H1 (cell line): ENCODE measurements around the gene APOO. TPM values are rescaled to one million over a fixed set of nuclear protein-coding genes. Genes with fewer than 3 reads are reported as not detected.

Source experiments
- CTCF ChIA-PET: fragments of 300-600 bp; sonication (Branson Sonifier 250); formaldehyde crosslinking; loops from one replicate; lab custom pipeline; 2021; ENCODE audit not compliant: partially characterized antibody; lab: Charles Lee
- POLR2A ChIA-PET: fragments of 300-600 bp; sonication (Branson Sonifier 250); formaldehyde crosslinking; loops from one replicate; lab custom pipeline; 2021; ENCODE audit warnings: inconsistent platforms; ENCODE audit not compliant: partially characterized antibody; lab: Charles Lee
- DNase-seq, 2 experiments: peaks; one replicate each; pipeline versions ENCODE4 v3.0.0 to v3.0.0-alpha.2; 2010 to 2022; ENCODE audit warnings: low spot score in 2 of 2, low read depth in 1 of 2, mixed read lengths in 1 of 2
- FAIRE-seq: peaks from 2 replicates; lab custom pipeline; 2011; peaks lifted over from hg19 to GRCh38; lab: Jason Lieb, UNC
- H2AFZ ChIP-seq: 2 replicates; pipeline ENCODE4 v1.8.1; 2012; ENCODE audit warnings: low read length, inconsistent platforms
- H2AK5ac ChIP-seq: 2 replicates; pipeline ENCODE4 v1.6.1; 2013; ENCODE audit warnings: low read depth, low read length
- H2BK120ac ChIP-seq: replicated peaks from 2 replicates; pipeline ENCODE3; 2013; ENCODE audit warnings: low read depth, low read length, inconsistent platforms
- H2BK12ac ChIP-seq: 2 replicates; pipeline ENCODE4 v1.6.1; 2013; ENCODE audit warnings: low read depth, low read length
- H2BK15ac ChIP-seq: 2 replicates; pipeline ENCODE4 v1.6.1; 2013; ENCODE audit warnings: low read length
- H2BK20ac ChIP-seq: 2 replicates; pipeline ENCODE4 v1.6.1; 2013; ENCODE audit warnings: low read length
- H2BK5ac ChIP-seq: 2 replicates; pipeline ENCODE4 v1.6.1; 2013; ENCODE audit warnings: low read depth, low read length
- H3K14ac ChIP-seq: 2 replicates; pipeline ENCODE4 v1.6.1; 2013; ENCODE audit warnings: inconsistent platforms; ENCODE audit not compliant: insufficient read length
- H3K18ac ChIP-seq: 2 replicates; pipeline ENCODE4 v1.6.1; 2013; ENCODE audit warnings: low read length; ENCODE audit errors: extremely low read depth
- H3K23ac ChIP-seq: 2 replicates; pipeline ENCODE4 v1.6.1; 2013; ENCODE audit warnings: inconsistent platforms; ENCODE audit not compliant: insufficient read length
- H3K23me2 ChIP-seq: 2 replicates; pipeline ENCODE4 v1.6.1; 2013; ENCODE audit warnings: low read depth, low read length
- H3K27ac ChIP-seq: 2 replicates; pipeline ENCODE4 v1.6.1; 2011; ENCODE audit warnings: low read depth, low read length, inconsistent platforms
- H3K27me3 ChIP-seq, 4 experiments: replicated peaks in 1 of 4; 1 replicate in 1 of 4; 2 replicates in 3 of 4; pipeline versions ENCODE4 v1.6.1 to v1.8.1; 2011 to 2013; ENCODE audit warnings: low read length in 3 of 4, mild to moderate bottlenecking in 3 of 4, inconsistent platforms in 2 of 4, mixed read lengths in 2 of 4, moderate library complexity in 1 of 4; ENCODE audit not compliant: control insufficient read depth in 3 of 4, insufficient read depth in 3 of 4; ENCODE audit errors: extremely low read depth in 1 of 4
- H3K36me3 ChIP-seq, 4 experiments: 2 replicates each; pipeline versions ENCODE4 v1.6.1 to v1.8.1; 2011 to 2013; ENCODE audit warnings: mild to moderate bottlenecking in 4 of 4, low read length in 3 of 4, moderate library complexity in 2 of 4, control low read depth in 1 of 4, inconsistent platforms in 1 of 4; ENCODE audit not compliant: insufficient read depth in 4 of 4, control insufficient read depth in 2 of 4
- H3K4ac ChIP-seq: replicated peaks from 2 replicates; pipeline ENCODE3; 2013; ENCODE audit warnings: low read length, low read depth, mixed read lengths, inconsistent platforms; ENCODE audit not compliant: insufficient read length
- H3K4me1 ChIP-seq, 4 experiments: replicated peaks in 1 of 4; 1 replicate in 1 of 4; 2 replicates in 3 of 4; pipeline versions ENCODE4 v1.6.1 to v1.8.1; 2011 to 2013; ENCODE audit warnings: low read length in 3 of 4, inconsistent platforms in 2 of 4, mixed read lengths in 1 of 4; ENCODE audit not compliant: insufficient read depth in 4 of 4, control insufficient read depth in 3 of 4
- H3K4me2 ChIP-seq, 2 experiments: 2 replicates each; pipeline versions ENCODE4 v1.6.1 to v1.8.1; 2011 to 2013; ENCODE audit warnings: low read depth in 2 of 2, low read length in 2 of 2, control low read depth in 1 of 2, inconsistent platforms in 1 of 2, mild to moderate bottlenecking in 1 of 2; ENCODE audit not compliant: insufficient read depth in 1 of 2
- H3K4me3 ChIP-seq, 4 experiments: fragments of 200-600, 300-600 bp in 1 of 4; sonication (generic), shearing (Covaris generic), sonication (Bioruptor Twin) in 1 of 4; 2 replicates each; pipeline versions ENCODE4 v1.5.1 to v1.8.1; 2011 to 2016; ENCODE audit warnings: low read length in 4 of 4, low read depth in 3 of 4, control low read depth in 2 of 4, inconsistent platforms in 2 of 4, mild to moderate bottlenecking in 2 of 4, mixed read lengths in 1 of 4, moderate library complexity in 1 of 4; ENCODE audit not compliant: insufficient read depth in 2 of 4; ENCODE audit errors: extremely low read depth in 1 of 4
- H3K56ac ChIP-seq: replicated peaks from 2 replicates; pipeline ENCODE3; 2013; ENCODE audit warnings: low read depth, mild to moderate bottlenecking, mixed read lengths, low read length, inconsistent platforms; ENCODE audit not compliant: insufficient read length
- H3K79me1 ChIP-seq: 2 replicates; pipeline ENCODE4 v1.6.1; 2013; ENCODE audit warnings: low read depth, low read length, control low read depth
- H3K79me2 ChIP-seq, 2 experiments: 2 replicates each; pipeline versions ENCODE4 v1.6.1 to v1.8.1; 2012 to 2013; ENCODE audit warnings: low read length in 2 of 2, mild to moderate bottlenecking in 2 of 2, inconsistent platforms in 1 of 2; ENCODE audit not compliant: insufficient read depth in 2 of 2, control insufficient read depth in 1 of 2
- H3K9ac ChIP-seq, 4 experiments: replicated peaks in 1 of 4; 1 replicate in 1 of 4; 2 replicates in 3 of 4; pipeline versions ENCODE4 v1.6.1 to v1.8.1; 2011 to 2013; ENCODE audit warnings: low read depth in 3 of 4, low read length in 3 of 4, control low read depth in 2 of 4, mild to moderate bottlenecking in 2 of 4, moderate library complexity in 2 of 4, inconsistent platforms in 1 of 4; ENCODE audit errors: extremely low read depth in 1 of 4
- H3K9me3 ChIP-seq, 2 experiments: 2 replicates each; pipeline versions ENCODE4 v1.6.1 to v1.8.1; 2012 to 2013; ENCODE audit warnings: mild to moderate bottlenecking in 2 of 2, moderate library complexity in 2 of 2, control low read depth in 1 of 2, inconsistent platforms in 1 of 2, low read depth in 1 of 2, low read length in 1 of 2, mixed read lengths in 1 of 2; ENCODE audit not compliant: insufficient read depth in 2 of 2
- H4K20me1 ChIP-seq, 2 experiments: replicated peaks in 1 of 2; 2 replicates each; pipeline versions ENCODE3 to v1.8.1; 2011 to 2013; ENCODE audit warnings: inconsistent platforms in 2 of 2, low read length in 2 of 2, mild to moderate bottlenecking in 1 of 2; ENCODE audit not compliant: insufficient read depth in 2 of 2, control insufficient read depth in 1 of 2
- H4K5ac ChIP-seq: 2 replicates; pipeline ENCODE4 v1.6.1; 2013; ENCODE audit warnings: low read length, low read depth, mixed read lengths, inconsistent platforms; ENCODE audit not compliant: insufficient read length
- H4K8ac ChIP-seq: 2 replicates; pipeline ENCODE4 v1.8.0; 2013; ENCODE audit warnings: mild to moderate bottlenecking, moderate library complexity, low read length, inconsistent platforms; ENCODE audit not compliant: insufficient read depth; ENCODE audit errors: extremely low read depth
- H4K91ac ChIP-seq: replicated peaks from 2 replicates; pipeline ENCODE3; 2013; ENCODE audit warnings: low read length, mixed read lengths, inconsistent platforms; ENCODE audit not compliant: insufficient read length
- CBX8 ChIP-seq: fragments of 300-800, 300-1000 bp; sonication (generic); IDR thresholded peaks from 2 replicates; pipeline ENCODE4 v1.7.1; 2016; ENCODE audit warnings: low read depth, low read length, borderline replicate concordance
- CEBPB ChIP-seq: IDR thresholded peaks from 2 replicates; pipeline ENCODE4 v1.6.1; 2012; ENCODE audit warnings: low read depth, low read length
- EP300 ChIP-seq, 2 experiments: IDR thresholded peaks; 1 replicate in 1 of 2; 2 replicates in 1 of 2; pipeline ENCODE4 v1.6.1; 2011 to 2012; ENCODE audit warnings: low read depth in 2 of 2, low read length in 2 of 2, mild to moderate bottlenecking in 2 of 2, borderline replicate concordance in 1 of 2, inconsistent platforms in 1 of 2, moderate library complexity in 1 of 2
- FOSL1 ChIP-seq: IDR thresholded peaks from 2 replicates; pipeline ENCODE4 v1.6.1; 2011; ENCODE audit warnings: mild to moderate bottlenecking, low read depth, low read length, moderate library complexity; ENCODE audit not compliant: insufficient read depth
- JUN ChIP-seq: IDR thresholded peaks from 2 replicates; pipeline ENCODE4 v1.6.1; 2011; ENCODE audit warnings: low read depth, mild to moderate bottlenecking, improper control_type of control experiment, low read length
- KDM4A ChIP-seq: IDR thresholded peaks from one replicate; pipeline ENCODE4 v1.7.1; 2012; ENCODE audit warnings: low read depth, mild to moderate bottlenecking, moderate library complexity, low read length, inconsistent platforms; ENCODE audit not compliant: severe bottlenecking
- RXRA ChIP-seq: IDR thresholded peaks from 2 replicates; pipeline ENCODE4 v1.6.1; 2011; ENCODE audit warnings: low read depth, mild to moderate bottlenecking, low read length, moderate library complexity; ENCODE audit not compliant: insufficient read depth
- SAP30 ChIP-seq: fragments of 300-600 bp; sonication (generic); IDR thresholded peaks from 2 replicates; pipeline ENCODE4 v1.7.1; 2012; ENCODE audit warnings: low read length, moderate library complexity, mild to moderate bottlenecking, inconsistent platforms; ENCODE audit not compliant: insufficient read depth, insufficient replicate concordance
- SIN3A ChIP-seq, 2 experiments: IDR thresholded peaks in 1 of 2; conservative IDR thresholded peaks in 1 of 2; 2 replicates each; pipeline ENCODE4 v1.6.1; 2011 to 2012; ENCODE audit warnings: low read length in 2 of 2, improper control_type of control experiment in 1 of 2, low read depth in 1 of 2, mild to moderate bottlenecking in 1 of 2
- SP4 ChIP-seq: IDR thresholded peaks from 2 replicates; pipeline ENCODE4 v1.6.1; 2012; ENCODE audit warnings: low read length, inconsistent platforms
- YY1 ChIP-seq: IDR thresholded peaks from 2 replicates; pipeline ENCODE4 v1.6.1; 2011; ENCODE audit warnings: low read depth, mild to moderate bottlenecking, low read length
- WGBS, 2 experiments: shearing (Covaris generic) in 1 of 2; methylation state at CpG; one replicate each; pipeline versions ENCODE4 v1.1.6 to v1.1.7; 2013 to 2015; ENCODE audit warnings: low lambda C conversion rate in 2 of 2, mixed read lengths in 2 of 2, inconsistent platforms in 1 of 2, low coverage in 1 of 2, missing lambda C conversion rate in 1 of 2; ENCODE audit not compliant: insufficient replicate concordance in 2 of 2, insufficient coverage in 1 of 2, insufficient read length in 1 of 2; ENCODE audit errors: extremely low coverage in 1 of 2, missing lambda C conversion rate in 1 of 2; 5-methylcytosine and 5-hydroxymethylcytosine counted together
- polyA plus RNA-seq, 7 experiments: library from polyadenylated mRNA; depleted of rRNA in 3 of 7; stranded (reverse) in 5 of 7; unstranded in 2 of 7; fragments of >200 nt in 5 of 7; fragments of 200-250 nt in 2 of 7; gene quantifications; 1 replicate in 5 of 7; 2 replicates in 1 of 7; 4 replicates in 1 of 7; pipeline versions ENCODE4 v1.2.1 to v1.2.3, GENCODE V29; 2011 to 2013; ENCODE audit warnings: missing spikeins in 2 of 7, mixed read lengths in 2 of 7
- total RNA-seq: library from RNA; stranded (reverse); fragmentation: NEBNext Ultra II Directional; extraction: Animal tissue kit (Norgen Biotek cat#: 25700); gene quantifications from 2 replicates; pipeline ENCODE4 v1.2.1, GENCODE V29; 2021

Gene APOO
- total and polyA plus RNA-seq, 2 of the 8 experiments (the other 6 are each of a cell fraction or from before 2014, with no cell fraction given), result 25.7 to 45.0 TPM

DNA sequence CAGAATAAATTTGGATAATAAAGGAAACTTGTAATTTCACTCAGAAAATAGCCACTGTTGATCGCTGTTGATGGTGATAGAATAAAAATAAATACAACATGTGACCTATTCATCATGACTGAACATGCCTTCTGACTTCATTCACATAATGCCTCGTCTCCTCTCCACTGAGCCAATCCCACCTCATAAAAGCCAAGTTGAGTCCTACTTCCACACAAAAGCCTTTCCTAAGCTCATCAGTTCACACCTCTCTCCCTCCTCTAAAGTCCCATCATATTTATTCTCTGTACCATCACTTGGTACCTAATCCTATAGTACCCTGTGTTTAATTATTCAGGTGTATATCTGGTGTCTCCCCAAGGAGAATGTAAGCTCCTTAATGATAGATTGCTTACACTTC is 37.7 kb downstream of the APOO start:
- Histone ChIP-seq H4K8ac (no peak overlapping the region), H3K56ac (no peak overlapping the region), H3K4ac (no peak overlapping the region), H3K18ac (no peak overlapping the region), H2BK5ac (no peak overlapping the region), H2BK12ac (no peak overlapping the region), H3K79me2 (no peaks in the 10 kb centered on the region), H3K23me2 (no peaks in the 10 kb centered on the region), H2BK15ac (no peak overlapping the region), H4K91ac (no peak overlapping the region), H2AK5ac (no peak overlapping the region), H3K36me3 (no peaks in the 10 kb centered on the region; a peak in 1 of 8 replicates), H3K27ac (no peak overlapping the region), H3K4me1 (no peaks in the 10 kb centered on the region), H3K4me3 (no peak overlapping the region), H3K23ac (no peak overlapping the region), H2BK20ac (no peak overlapping the region), H3K4me2 (no peak overlapping the region), H3K9me3 (no peaks in the 10 kb centered on the region), H4K5ac (no peak overlapping the region), H4K20me1 (no peaks in the 10 kb centered on the region), H3K27me3 (no peaks in the 10 kb centered on the region), H3K14ac (no peak overlapping the region), H2AFZ (no peak overlapping the region), H3K79me1 (no peaks in the 10 kb centered on the region), H2BK120ac (no peak overlapping the region), H3K9ac (no peak overlapping the region)
- DNase-seq (no peak), FAIRE-seq (no peak)
- 82% methylated on average over 2 of the region's 2 CpGs; no CpG with 5 or more reads in 1 of the 2 experiments for WGBS, 2 experiments
- CTCF ChIA-PET, result interaction anchor here (1.2 kb wide), 1 partner anchor 32 kb away, joined by 6 read pairs; no protein-coding TSS in a partner anchor
- POLR2A ChIA-PET, result no interaction called here
- TF ChIP-seq SAP30 (no peak), RXRA (no peak), SIN3A (conservative IDR thresholded peaks at IDR 0.05 in 1 of 2, IDR thresholded peaks at IDR 0.05 in 1 of 2; ENCODE audit: low read depth in 1 of 2, low read length in 2 of 2) (no peak), YY1 (no peak), CBX8 (no peak), FOSL1 (no peak), CEBPB (no peak), EP300 (IDR thresholded peaks at IDR 0.05; ENCODE audit: borderline replicate concordance in 1 of 2, low read depth in 2 of 2, low read length in 2 of 2) (no peak), SP4 (no peak), KDM4A (no peak), JUN (no peak)
